Ectodermal cell (in vitro differentiated cells): ENCODE results near the gene SEPTIN2.
"Not testable (repeated sequence)": the region's sequence is repeated elsewhere in the genome, so short reads cannot be mapped to it uniquely, and the experiment has no call there.

Source experiments
- H3K27ac ChIP-seq: 2 replicates; pipeline ENCODE4 v1.7.0; 2013; ENCODE audit warnings: mild to moderate bottlenecking, low read depth, low read length; ENCODE audit not compliant: insufficient read depth, poor library complexity, severe bottlenecking
- H3K27me3 ChIP-seq: 2 replicates; pipeline ENCODE4 v1.7.0; 2013; ENCODE audit warnings: mild to moderate bottlenecking, low read length; ENCODE audit not compliant: insufficient read depth, control insufficient read depth, poor library complexity, severe bottlenecking
- H3K36me3 ChIP-seq: one replicate; pipeline ENCODE4 v1.7.0; 2013; ENCODE audit warnings: low read length; ENCODE audit not compliant: control insufficient read depth, insufficient read depth
- H3K4me1 ChIP-seq: one replicate; pipeline ENCODE4 v1.7.0; 2013; ENCODE audit warnings: low read length; ENCODE audit not compliant: control insufficient read depth, insufficient read depth
- H3K4me3 ChIP-seq: 2 replicates; pipeline ENCODE4 v1.7.0; 2013; ENCODE audit warnings: low read depth, low read length, control low read depth; ENCODE audit not compliant: insufficient read depth
- H3K9me3 ChIP-seq: 2 replicates; pipeline ENCODE4 v1.7.0; 2013; ENCODE audit warnings: mild to moderate bottlenecking, low read length, moderate library complexity; ENCODE audit not compliant: control insufficient read depth
- WGBS, 2 experiments: methylation state at CpG; one replicate each; pipeline ENCODE4 v1.1.7; 2013; ENCODE audit warnings: missing lambda C conversion rate in 2 of 2; 5-methylcytosine and 5-hydroxymethylcytosine counted together

SEPTIN2 gene

DNA sequence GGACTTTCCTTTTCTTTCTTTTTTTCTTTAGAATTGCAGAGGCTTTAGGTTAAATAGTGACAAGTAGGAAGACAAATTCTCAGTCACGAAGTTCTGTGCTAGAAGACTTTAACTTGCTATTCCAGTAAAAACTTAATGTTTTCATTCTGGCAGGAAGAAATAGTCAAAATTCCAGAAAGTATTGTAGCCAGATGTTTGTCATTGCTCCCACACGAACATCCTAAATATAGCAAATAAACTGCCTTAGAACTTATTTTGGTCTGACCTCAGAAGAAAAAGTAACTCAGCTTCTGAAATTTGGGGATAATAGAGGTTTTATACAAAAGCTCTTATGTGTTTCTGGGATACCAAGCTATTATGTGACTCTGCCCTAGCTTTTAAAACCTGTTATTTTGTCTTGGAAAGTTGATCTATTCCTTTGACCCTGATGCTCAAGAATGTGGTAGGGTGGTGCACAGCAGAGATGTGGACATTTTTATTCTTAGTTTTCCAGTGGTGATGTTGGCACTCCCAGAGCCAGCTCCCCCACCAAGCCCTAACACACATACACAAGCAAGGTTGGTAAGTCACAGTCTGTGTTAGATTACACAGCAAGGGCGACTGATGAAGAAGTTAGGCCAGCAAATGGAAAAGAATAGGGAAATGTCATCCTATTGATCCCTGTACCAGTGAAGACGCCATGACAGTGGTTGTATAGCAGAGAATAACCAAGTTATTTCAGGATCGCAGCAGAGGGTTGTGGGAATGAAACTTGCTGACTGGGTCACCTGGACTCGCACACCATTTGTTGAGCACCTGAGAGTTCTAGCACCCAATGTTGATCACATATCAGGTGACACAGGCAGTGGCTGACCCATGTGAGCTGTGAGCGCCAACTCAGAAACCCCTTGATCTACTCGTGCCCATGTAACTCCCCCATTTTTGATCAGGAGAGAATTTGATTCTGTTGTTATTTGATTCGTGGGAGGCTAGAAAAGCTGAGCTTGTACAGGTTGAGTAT is 64.1 kb downstream of the SEPTIN2 start:
- Histone ChIP-seq H3K27ac (no peak overlapping the region), H3K36me3 (no peaks in the 10 kb centered on the region), H3K9me3 (no peaks in the 10 kb centered on the region), H3K4me1 (no peaks in the 10 kb centered on the region), H3K4me3 (no peak overlapping the region), H3K27me3 (no peaks in the 10 kb centered on the region)
- WGBS, 2 experiments, result 90 to 96% methylated on average over 9 of the region's 9 CpGs

- WGBS, 2 experiments, result 92 to 96% methylated on average over 4 of the region's 4 CpGs
- Histone ChIP-seq H3K4me3 (no peak overlapping the region), H3K36me3 (no peaks in the 10 kb centered on the region), H3K27me3 (no peaks in the 10 kb centered on the region), H3K9me3 (no peaks in the 10 kb centered on the region), H3K27ac (no peak overlapping the region), H3K4me1 (no peaks in the 10 kb centered on the region)
Measured at GRCh38 chr2:241381872-241382271, 66.1 kb downstream of the SEPTIN2 start.

DNA sequence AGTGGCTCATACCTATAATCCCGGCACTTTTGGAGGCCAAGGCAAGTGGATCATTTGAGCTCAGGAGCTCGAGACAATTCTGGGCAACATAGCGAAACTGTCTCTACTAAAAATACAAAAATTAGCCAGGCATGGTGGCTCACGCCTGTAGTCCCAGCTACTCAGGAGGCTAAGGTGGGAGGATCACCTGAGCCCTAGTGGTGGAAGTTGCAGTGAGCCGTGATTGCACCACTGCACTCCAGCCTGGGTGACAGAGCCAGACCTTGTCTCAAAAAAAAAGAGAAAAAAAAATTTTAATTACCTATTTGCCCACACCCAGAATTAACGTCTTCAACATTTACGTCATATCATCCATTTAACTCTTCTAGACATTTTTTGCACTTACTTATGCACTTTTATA is 69.7 kb downstream of the SEPTIN2 start:
- H3K9me3 ChIP-seq, result not testable (repeated sequence)
- 91% methylated on average over 7 of the region's 7 CpGs for WGBS, 2 experiments

GRCh38 chr2:241386519-241386918 is 70.8 kb downstream of the SEPTIN2 start:
- 81 to 82% methylated on average over 6 of the region's 6 CpGs for WGBS, 2 experiments
- Histone ChIP-seq H3K4me1 (no peaks in the 10 kb centered on the region), H3K36me3 (no peaks in the 10 kb centered on the region), H3K4me3 (no peak overlapping the region), H3K27ac (no peak overlapping the region), H3K9me3 (no peaks in the 10 kb centered on the region), H3K27me3 (no peaks in the 10 kb centered on the region)

More for the DNA sequence above, 69.7 kb downstream of the SEPTIN2 start:
- H3K4me1 ChIP-seq, H3K36me3 ChIP-seq, H3K4me3 ChIP-seq, H3K27me3 ChIP-seq, H3K27ac ChIP-seq: not testable (repeated sequence)

DNA sequence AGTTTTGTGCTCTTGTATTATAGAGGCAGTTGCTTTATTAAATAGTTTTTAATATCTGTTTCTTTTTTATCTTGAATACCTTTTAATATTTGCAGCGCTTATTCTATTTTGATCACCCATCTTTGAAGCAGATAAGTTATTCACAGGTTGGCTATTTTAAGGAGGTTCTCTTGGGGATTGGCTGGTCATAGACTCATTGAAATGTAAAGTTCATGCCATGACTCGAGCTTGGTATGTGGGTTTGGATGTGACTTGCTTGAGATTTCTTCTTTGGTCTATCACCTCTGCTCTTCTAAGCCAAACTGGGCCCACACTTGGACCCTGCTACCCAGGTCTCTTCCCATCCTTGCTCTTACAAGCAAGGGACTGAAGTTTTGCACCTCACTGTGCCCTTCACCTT is 74.0 kb downstream of the SEPTIN2 start:
- no peaks in the 10 kb centered on the region for H3K4me1 ChIP-seq
- no peaks in the 10 kb centered on the region for H3K36me3 ChIP-seq
- H3K9me3 ChIP-seq, result no peaks in the 10 kb centered on the region
- H3K27me3 ChIP-seq, result no peaks in the 10 kb centered on the region
- no peak overlapping the region for H3K4me3 ChIP-seq
- WGBS, 2 experiments, result 82 to 84% methylated on average over 2 of the region's 2 CpGs
- no peak overlapping the region for H3K27ac ChIP-seq

- H3K36me3 ChIP-seq, result no peaks in the 10 kb centered on the region
- 95 to 96% methylated on average over 9 of the region's 9 CpGs for WGBS, 2 experiments
- no peaks in the 10 kb centered on the region for H3K4me1 ChIP-seq
- H3K27ac ChIP-seq, result no peak overlapping the region
- H3K4me3 ChIP-seq, result no peak overlapping the region
- no peaks in the 10 kb centered on the region for H3K27me3 ChIP-seq
- no peaks in the 10 kb centered on the region for H3K9me3 ChIP-seq
Measured at GRCh38 chr2:241390301-241391206, 74.8 kb downstream of the SEPTIN2 start.

DNA sequence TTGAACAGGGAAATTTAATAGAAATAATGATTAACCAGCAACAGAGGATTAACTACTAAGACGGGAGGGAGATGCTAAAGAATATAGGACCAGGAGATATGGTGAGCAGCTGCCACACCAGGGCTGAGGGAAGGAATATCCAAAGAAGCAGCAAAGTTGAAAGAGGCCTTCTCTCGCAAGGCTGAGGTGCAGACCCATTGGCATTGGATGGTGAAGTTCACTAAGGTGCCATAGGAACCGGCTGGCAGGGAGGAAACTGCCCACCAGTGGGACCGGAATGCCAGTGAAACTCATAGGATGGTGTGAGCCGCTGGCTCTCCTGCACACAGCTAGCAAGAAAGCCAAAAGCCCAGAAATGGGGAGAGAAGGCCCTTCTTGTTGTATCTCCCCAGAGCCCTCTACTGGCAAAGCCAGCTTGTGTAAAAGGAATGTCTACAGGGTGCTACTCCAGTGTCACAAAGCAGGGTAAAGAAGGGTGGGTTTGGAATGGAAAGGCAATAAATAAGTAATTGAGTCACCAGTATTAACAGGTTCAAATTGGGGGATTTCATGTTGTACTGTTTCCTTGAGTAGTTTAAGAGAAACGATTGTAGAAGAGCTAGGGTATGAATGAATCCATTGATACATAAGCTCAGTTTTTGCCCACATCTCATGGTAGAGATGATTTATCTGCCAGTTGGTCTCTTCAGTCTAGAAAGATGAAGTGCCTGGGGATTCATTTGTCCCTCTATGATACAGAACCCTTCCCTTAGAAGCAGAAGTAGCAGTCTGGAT is 76.4 kb downstream of the SEPTIN2 start:
- Histone ChIP-seq H3K27me3 (no peaks in the 10 kb centered on the region), H3K36me3 (no peaks in the 10 kb centered on the region)
- WGBS, 2 experiments, result 83 to 84% methylated on average over 6 of the region's 6 CpGs

DNA sequence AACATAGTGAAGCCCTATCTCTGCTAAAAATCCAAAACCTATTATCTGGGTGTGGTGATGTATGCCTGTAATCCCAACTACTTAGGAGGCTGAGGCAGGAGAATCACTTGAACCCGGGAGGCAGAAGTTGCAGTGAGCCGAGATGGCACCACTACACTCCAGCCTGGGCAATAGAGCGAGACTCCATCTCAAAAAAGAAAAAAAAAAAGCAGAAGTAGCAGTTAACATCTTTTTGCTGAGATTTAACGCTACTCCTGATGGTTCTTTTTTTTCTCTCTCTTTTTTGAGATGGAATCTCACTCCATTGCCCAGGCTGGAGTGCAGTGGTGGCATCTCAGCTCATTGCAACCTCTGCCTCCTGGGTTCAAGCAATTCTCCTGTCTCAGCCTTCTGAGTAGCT is 77.0 kb downstream of the SEPTIN2 start:
- 95 to 98% methylated on average over 4 of the region's 4 CpGs for WGBS, 2 experiments

More for the DNA sequence above, 76.4 kb downstream of the SEPTIN2 start:
- Histone ChIP-seq H3K4me3 (no peak overlapping the region), H3K9me3 (no peaks in the 10 kb centered on the region), H3K4me1 (no peaks in the 10 kb centered on the region), H3K27ac (no peak overlapping the region)

DNA sequence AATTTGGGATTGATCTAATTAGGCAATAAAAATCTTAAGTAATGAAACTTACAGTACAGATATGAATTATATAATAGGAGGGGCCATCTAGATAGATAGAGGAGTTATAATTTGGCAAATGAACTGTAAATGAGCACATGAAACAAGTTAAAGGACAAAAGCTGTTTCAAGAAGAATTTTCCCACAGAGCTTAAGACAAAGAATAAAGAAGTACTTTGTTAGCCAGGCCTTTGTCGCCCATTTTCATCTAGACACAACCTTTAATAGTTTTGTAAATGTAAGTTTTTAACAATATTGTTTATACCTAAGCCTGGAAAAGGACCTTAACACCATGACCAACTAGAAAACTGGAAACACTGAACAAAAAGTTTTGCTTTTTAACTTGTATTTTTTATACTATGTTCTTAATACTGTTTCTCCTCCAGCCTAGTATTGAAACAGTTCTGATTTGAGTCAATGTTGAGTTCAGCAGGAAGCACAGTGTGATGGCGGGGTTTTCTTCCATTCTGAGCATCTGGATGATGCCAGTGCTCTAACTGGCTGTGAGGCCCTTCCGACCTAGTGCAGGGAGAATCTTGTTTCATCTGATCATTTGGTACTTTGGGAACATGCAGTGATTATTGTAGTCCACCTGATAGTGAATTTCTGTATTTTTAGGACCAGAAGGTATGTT is 77.9 kb downstream of the SEPTIN2 start:
- Histone ChIP-seq H3K36me3 (no peaks in the 10 kb centered on the region), H3K4me3 (no peak overlapping the region), H3K27ac (no peak overlapping the region), H3K9me3 (no peaks in the 10 kb centered on the region), H3K27me3 (no peaks in the 10 kb centered on the region), H3K4me1 (no peaks in the 10 kb centered on the region)
- WGBS, 2 experiments, result 89 to 96% methylated on average over 2 to 3 of the region's 3 CpGs

More for the DNA sequence above, 77.0 kb downstream of the SEPTIN2 start:
- H3K4me1 ChIP-seq, H3K36me3 ChIP-seq, H3K27ac ChIP-seq, H3K9me3 ChIP-seq, H3K27me3 ChIP-seq, H3K4me3 ChIP-seq: not testable (repeated sequence)
